Gastroesophageal sphincter (tissue), 4 donors: ENCODE results near the gene GPR39. TPM values are rescaled to one million over a fixed set of nuclear protein-coding genes. Genes with fewer than 3 reads are reported as not detected.
"Not testable (repeated sequence)": the region's sequence is repeated elsewhere in the genome, so short reads cannot be mapped to it uniquely, and the experiment has no call there.

Experiments
- ATAC-seq: fragments of 150-250 bp; one replicate; pipeline ENCODE4 v1.9.1; 2016; ENCODE audit warnings: mild to moderate bottlenecking, moderate library complexity
- H3K27ac ChIP-seq, 4 donors: fragments of 200-600 bp; sonication (generic) in 3 of 4; 1 replicate in 3 of 4; 2 replicates in 1 of 4; pipeline ENCODE4 v1.5.1; 2016 to 2019
- H3K27me3 ChIP-seq: fragments of 200-600 bp; sonication (generic); one replicate; pipeline ENCODE4 v1.5.1; 2019
- H3K36me3 ChIP-seq, 2 donors: fragments of 200-600 bp; sonication (generic); one replicate each; pipeline ENCODE4 v1.5.1; 2019; ENCODE audit warnings: control low read depth in 1 of 2
- H3K4me1 ChIP-seq, 3 donors: fragments of 200-600 bp; sonication (generic); 1 replicate in 2 of 3; 2 replicates in 1 of 3; pipeline ENCODE4 v1.5.1; 2016 to 2019; ENCODE audit warnings: control low read depth in 2 of 3
- H3K4me3 ChIP-seq, 2 donors: fragments of 200-600 bp; sonication (generic); one replicate each; pipeline ENCODE4 v1.5.1; 2019; ENCODE audit warnings: mild to moderate bottlenecking in 1 of 2, moderate library complexity in 1 of 2
- H3K9me3 ChIP-seq, 3 donors: fragments of 200-600 bp; sonication (generic); one replicate each; pipeline ENCODE4 v1.5.1; 2017 to 2019; ENCODE audit warnings: control low read depth in 2 of 3
- CTCF ChIP-seq, 4 experiments: fragments of 200-600 bp in 2 of 4; fragments of 450-650 bp in 2 of 4; sonication (generic) in 1 of 4; IDR thresholded peaks; one replicate each; pipeline ENCODE4 v1.5.1; 2017 to 2019; ENCODE audit warnings: antibody characterized with exemption in 4 of 4, mild to moderate bottlenecking in 2 of 4, moderate library complexity in 2 of 4
- EP300 ChIP-seq: sonication (generic); formaldehyde crosslinking; IDR thresholded peaks from one replicate; pipeline ENCODE4 v1.6.1; 2017; ENCODE audit warnings: antibody characterized with exemption, mild to moderate bottlenecking
- POLR2A ChIP-seq, 2 donors: fragments of 450-650 bp; IDR thresholded peaks; one replicate each; pipeline ENCODE4 v1.6.1; 2017; ENCODE audit warnings: antibody characterized with exemption in 2 of 2, mild to moderate bottlenecking in 2 of 2, moderate library complexity in 1 of 2
- POLR2AphosphoS5 ChIP-seq: sonication (generic); formaldehyde crosslinking; IDR thresholded peaks from one replicate; pipeline ENCODE4 v1.6.1; 2017; ENCODE audit warnings: antibody characterized with exemption
- WGBS, 2 donors: methylation state at CpG; one replicate each; pipeline ENCODE4 v1.1.5; 2018; ENCODE audit warnings: low coverage in 1 of 2; 5-methylcytosine and 5-hydroxymethylcytosine counted together
- total RNA-seq, 4 donors: library from RNA; depleted of rRNA; stranded (reverse); fragments of >200 nt; gene quantifications; one replicate each; pipeline ENCODE4 v1.1.0, GENCODE V29; 2016

GPR39 gene
- total RNA-seq, 4 donors from 2014 or later = 0.46 to 2.6 (median 0.69) TPM; not detected in 1

- Histone ChIP-seq H3K36me3 (no peaks in the 10 kb centered on the region), H3K4me1 (no peaks in the 10 kb centered on the region), H3K9me3 (no peaks in the 10 kb centered on the region), H3K27ac (no peak overlapping the region), H3K27me3 (peaks cover 4% of the 10 kb centered on the region), H3K4me3 (no peak overlapping the region)
- TF ChIP-seq EP300 (no peak), POLR2A (IDR thresholded peaks at IDR 0.05) (no peak), POLR2AphosphoS5 (no peak), CTCF (IDR thresholded peaks at IDR 0.05) (no peak)
- 72 to 91% methylated on average over 1 of the region's 1 CpG for WGBS, 2 donors
- ATAC-seq = no peak
Measured at GRCh38 chr2:132517386-132517785, 100.8 kb downstream of the GPR39 start.

GRCh38 chr2:132518302-132518701 is 101.7 kb downstream of the GPR39 start:
- Histone ChIP-seq H3K4me3 (no peak overlapping the region), H3K36me3 (no peaks in the 10 kb centered on the region), H3K27me3 (peaks cover 4% of the 10 kb centered on the region), H3K4me1 (no peaks in the 10 kb centered on the region), H3K27ac (no peak overlapping the region), H3K9me3 (no peaks in the 10 kb centered on the region)
- TF ChIP-seq CTCF (IDR thresholded peaks at IDR 0.05) (no peak), POLR2A (IDR thresholded peaks at IDR 0.05) (no peak), POLR2AphosphoS5 (no peak), EP300 (no peak)
- no peak for ATAC-seq
- WGBS, 2 donors = 78 to 85% methylated on average over 4 of the region's 4 CpGs

- Histone ChIP-seq H3K27ac (no peak overlapping the region), H3K4me3 (no peak overlapping the region), H3K4me1 (no peaks in the 10 kb centered on the region), H3K27me3 (no peaks in the 10 kb centered on the region), H3K9me3 (no peaks in the 10 kb centered on the region), H3K36me3 (no peaks in the 10 kb centered on the region)
- ATAC-seq = no peak
- TF ChIP-seq POLR2AphosphoS5 (no peak), CTCF (IDR thresholded peaks at IDR 0.05) (no peak), EP300 (no peak), POLR2A (IDR thresholded peaks at IDR 0.05) (no peak)
- 58 to 80% methylated on average over 3 of the region's 3 CpGs for whole genome bisulfite sequencing, 2 donors
Measured at GRCh38 chr2:132519566-132519965, 103.0 kb downstream of the GPR39 start.

- H3K4me3 ChIP-seq = no peak overlapping the region
- H3K36me3 ChIP-seq = no peaks in the 10 kb centered on the region
- no peaks in the 10 kb centered on the region for H3K4me1 ChIP-seq
- TF ChIP-seq EP300 (no peak), POLR2A (IDR thresholded peaks at IDR 0.05) (no peak)
- H3K27ac ChIP-seq = no peak overlapping the region
- H3K9me3 ChIP-seq = no peaks in the 10 kb centered on the region
- 47 to 60% methylated on average over 3 of the region's 3 CpGs for WGBS, 2 donors
- H3K27me3 ChIP-seq = no peaks in the 10 kb centered on the region
- no peak for ATAC-seq
Measured at GRCh38 chr2:132521341-132521740, 104.7 kb downstream of the GPR39 start.

GRCh38 chr2:132522901-132523300 is 106.3 kb downstream of the GPR39 start:
- Histone ChIP-seq H3K27me3 (no peaks in the 10 kb centered on the region), H3K36me3 (no peaks in the 10 kb centered on the region), H3K4me3 (no peak overlapping the region), H3K9me3 (no peaks in the 10 kb centered on the region), H3K27ac (no peak overlapping the region), H3K4me1 (no peaks in the 10 kb centered on the region)
- ATAC-seq = no peak
- WGBS, 2 donors = 43 to 45% methylated on average over 1 to 4 of the region's 4 CpGs
- TF ChIP-seq POLR2AphosphoS5 (no peak), CTCF (IDR thresholded peaks at IDR 0.05) (no peak), POLR2A (IDR thresholded peaks at IDR 0.05) (no peak), EP300 (no peak)

GRCh38 chr2:132537061-132537460 is 120.5 kb downstream of the GPR39 start:
- not testable (repeated sequence) for ATAC-seq, H3K27ac ChIP-seq, H3K27me3 ChIP-seq, H3K4me1 ChIP-seq, H3K4me3 ChIP-seq, H3K9me3 ChIP-seq, H3K36me3 ChIP-seq
- 37% methylated on average over 1 of the region's 1 CpG; no CpG with 5 or more reads in 1 of the 2 donors for WGBS, 2 donors
